Mucosa of stomach (tissue), 1 donor: ENCODE results near the gene PTMS.

ENCODE experiments used
- H3K27me3 ChIP-seq: one replicate; pipeline ENCODE4 v1.7.0; 2013; ENCODE audit warnings: mild to moderate bottlenecking, low read length; ENCODE audit not compliant: control insufficient read depth, insufficient read depth
- H3K36me3 ChIP-seq: one replicate; pipeline ENCODE4 v1.7.0; 2013; ENCODE audit warnings: low read length; ENCODE audit not compliant: control insufficient read depth, insufficient read depth
- H3K4me1 ChIP-seq: one replicate; pipeline ENCODE4 v1.7.0; 2013; ENCODE audit warnings: mild to moderate bottlenecking, low read length; ENCODE audit not compliant: control insufficient read depth, insufficient read depth
- H3K4me3 ChIP-seq: one replicate; pipeline ENCODE4 v1.7.0; 2013; ENCODE audit warnings: low read length
- H3K9ac ChIP-seq: one replicate; pipeline ENCODE4 v1.7.0; 2013; ENCODE audit warnings: mild to moderate bottlenecking, low read length, moderate library complexity
- H3K9me3 ChIP-seq: one replicate; pipeline ENCODE4 v1.7.0; 2013; ENCODE audit warnings: mild to moderate bottlenecking, low read length, moderate library complexity; ENCODE audit not compliant: control insufficient read depth
- donor health status: Pancreatic carcinoma.

The PTMS gene

DNA sequence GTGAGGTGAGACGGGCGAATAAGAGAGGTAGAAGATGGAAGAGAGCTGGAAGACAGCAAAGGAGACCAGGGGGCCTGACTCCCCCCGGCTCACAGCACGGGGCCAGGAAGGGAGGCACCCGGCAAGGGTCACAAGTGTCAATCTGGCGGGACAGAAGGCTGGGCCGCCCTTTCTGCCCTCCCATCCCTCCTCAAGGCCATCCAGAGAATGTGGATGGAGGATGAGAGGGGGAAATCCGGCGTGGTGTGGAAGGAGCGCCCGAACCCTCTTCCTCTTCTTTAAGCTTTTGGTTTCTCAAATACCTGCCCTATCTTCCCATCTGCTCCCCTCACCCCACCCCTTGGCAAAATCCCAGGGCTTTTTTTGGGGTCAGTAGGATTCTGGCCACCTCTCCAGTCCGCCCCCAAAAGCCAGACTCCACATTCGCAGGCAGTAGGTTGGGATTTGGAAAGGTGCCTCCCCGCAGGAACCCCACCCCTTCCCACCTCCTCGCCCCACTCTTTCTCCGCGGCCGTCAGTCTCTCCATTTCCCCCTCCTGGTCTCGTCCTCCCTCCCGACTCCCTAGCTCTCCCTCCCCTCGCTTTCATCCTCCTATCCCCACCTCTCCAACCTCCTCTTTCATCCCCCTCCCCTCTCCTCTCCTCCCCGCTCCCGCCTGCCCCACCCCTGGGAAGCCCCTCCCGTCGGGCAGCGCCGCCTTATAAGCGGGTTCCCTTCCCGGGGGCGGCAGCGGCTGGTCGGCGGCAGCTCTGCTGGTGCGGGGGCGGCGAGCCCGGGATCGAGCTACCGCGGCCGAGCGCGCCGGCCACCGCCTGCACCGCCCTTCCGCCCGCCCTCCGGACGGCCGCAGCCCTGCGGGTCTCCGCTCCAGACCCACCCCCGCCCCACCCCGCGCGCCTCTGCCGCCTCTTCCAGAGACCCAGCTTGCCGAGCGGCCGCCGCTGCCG is at the start of gene PTMS:
Gene PTMS, plus strand, starts transcription at position 730 of the 948 bp plus-strand sequence. CDS start 343 bp downstream, outside the sequence.
- no peaks in the 10 kb centered on the region for H3K27me3 ChIP-seq
- peak within 1 kb of the TSS; percentile 73 for H3K9ac ChIP-seq
- H3K9me3 ChIP-seq: no peaks in the 10 kb centered on the region
- peaks cover 55% of the 10 kb centered on the region for H3K4me1 ChIP-seq
- H3K36me3 ChIP-seq: no peaks in the 10 kb centered on the region
- H3K4me3 ChIP-seq: peak within 1 kb of the TSS; percentile 32

DNA sequence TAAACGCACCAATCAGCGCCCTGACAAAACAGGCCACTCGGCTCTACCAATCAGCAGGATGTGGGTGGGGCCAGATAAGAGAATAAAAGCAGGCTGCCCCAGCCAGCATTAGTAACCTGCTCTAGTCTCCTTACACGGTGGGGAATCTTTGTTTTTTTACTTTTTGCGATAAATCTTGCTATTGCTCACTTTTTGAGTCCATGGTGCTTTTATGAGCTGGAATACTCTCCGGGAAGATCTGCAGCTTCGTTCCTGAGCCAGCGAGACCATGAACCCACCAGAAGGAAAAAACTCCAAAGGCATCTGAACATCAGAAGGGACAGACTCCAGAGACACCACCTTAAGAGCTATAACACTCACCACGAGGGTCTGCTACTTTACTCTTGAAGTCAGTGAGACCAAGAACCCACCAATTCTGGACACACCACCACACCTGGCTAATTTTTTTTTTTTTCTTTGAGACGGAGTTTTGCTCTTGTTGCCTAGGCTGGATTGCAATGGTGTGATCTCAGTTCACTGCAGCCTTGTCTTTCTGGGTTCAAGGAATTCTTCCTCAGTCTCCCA is 49.2 kb upstream of the PTMS start:
- no peaks in the 10 kb centered on the region for H3K4me1 ChIP-seq
- H3K36me3 ChIP-seq: no peaks in the 10 kb centered on the region
- no peak overlapping the region for H3K9ac ChIP-seq
- no peak overlapping the region for H3K4me3 ChIP-seq
- no peaks in the 10 kb centered on the region for H3K27me3 ChIP-seq
- no peaks in the 10 kb centered on the region for H3K9me3 ChIP-seq

DNA sequence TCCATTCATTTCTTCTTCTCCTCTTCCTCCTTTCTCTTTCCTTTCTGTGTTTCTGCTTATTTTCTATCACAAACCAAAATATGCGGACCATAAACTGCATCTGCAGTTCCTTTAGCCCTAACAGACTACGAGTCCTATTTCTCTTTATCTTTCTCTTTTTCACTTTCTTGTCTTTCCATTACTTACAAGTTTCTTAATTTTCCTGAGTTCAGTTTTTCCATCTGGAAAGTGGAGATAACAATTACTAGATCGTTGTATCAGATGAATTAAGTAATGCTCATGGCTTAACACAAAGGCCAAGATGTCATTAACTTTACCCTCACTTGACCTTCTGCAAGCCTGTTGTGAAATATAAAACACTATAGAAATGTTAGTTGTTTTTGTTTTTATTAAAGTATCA is 43.3 kb upstream of the PTMS start:
- H3K9ac ChIP-seq: no peak overlapping the region
- H3K9me3 ChIP-seq: no peaks in the 10 kb centered on the region
- no peak overlapping the region for H3K4me3 ChIP-seq
- H3K27me3 ChIP-seq: no peaks in the 10 kb centered on the region
- peaks cover 7% of the 10 kb centered on the region for H3K4me1 ChIP-seq
- no peaks in the 10 kb centered on the region for H3K36me3 ChIP-seq

- Histone ChIP-seq H3K4me1 (peaks cover 7% of the 10 kb centered on the region), H3K9me3 (no peaks in the 10 kb centered on the region), H3K9ac (peak within 1 kb of the TSS; percentile 72), H3K27me3 (no peaks in the 10 kb centered on the region), H3K4me3 (peak within 1 kb of the TSS; percentile 87), H3K36me3 (no peaks in the 10 kb centered on the region)
Measured at GRCh38 chr12:6723607-6724408, 42.4 kb upstream of the PTMS start, which contains the start of gene COPS7A. Gene COPS7A (plus strand): TSS chr12:6724046. CDS start chr12:6724657, 611 bp downstream.

DNA sequence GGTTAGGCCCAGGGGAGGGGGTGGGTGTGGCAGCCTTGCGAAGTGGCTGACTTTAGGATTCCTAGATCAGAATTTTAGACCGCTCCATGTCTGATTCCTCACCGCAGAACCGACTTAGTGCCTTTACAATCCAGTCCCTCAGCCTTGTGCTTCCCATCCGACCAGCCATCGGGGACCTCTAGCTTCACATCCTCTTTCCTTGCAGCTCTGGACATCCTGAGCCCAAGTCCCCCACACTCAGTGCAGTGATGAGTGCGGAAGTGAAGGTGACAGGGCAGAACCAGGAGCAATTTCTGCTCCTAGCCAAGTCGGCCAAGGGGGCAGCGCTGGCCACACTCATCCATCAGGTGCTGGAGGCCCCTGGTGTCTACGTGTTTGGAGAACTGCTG is 41.8 kb upstream of the PTMS start:
- Histone ChIP-seq H3K9me3 (no peaks in the 10 kb centered on the region), H3K9ac (peak overlapping the region; percentile 72), H3K27me3 (no peaks in the 10 kb centered on the region), H3K4me1 (peaks cover 7% of the 10 kb centered on the region), H3K4me3 (peak overlapping the region; percentile 87), H3K36me3 (no peaks in the 10 kb centered on the region)

DNA sequence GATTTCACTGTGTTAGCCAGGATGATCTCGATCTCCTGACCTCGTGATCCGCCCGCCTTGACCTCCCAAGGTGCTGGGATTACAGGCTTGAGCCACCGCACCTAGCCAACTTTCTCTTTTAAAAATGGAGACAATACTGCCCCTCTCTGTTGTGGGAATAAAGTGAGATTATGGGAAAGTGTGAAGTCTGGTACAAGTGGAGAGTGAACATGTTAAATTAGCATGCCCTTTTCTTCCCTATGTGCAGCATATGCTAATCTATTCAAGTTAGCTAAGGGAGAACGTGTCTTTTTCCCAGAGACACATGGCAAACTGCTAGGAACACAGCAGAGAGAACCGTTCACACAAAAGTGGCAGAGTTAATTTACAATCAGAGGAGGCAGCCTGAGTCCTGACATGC is 40.8 kb upstream of the PTMS start:
- H3K36me3 ChIP-seq: peaks cover 6% of the 10 kb centered on the region
- H3K27me3 ChIP-seq: no peaks in the 10 kb centered on the region
- no peak overlapping the region for H3K9ac ChIP-seq
- peaks cover 7% of the 10 kb centered on the region for H3K4me1 ChIP-seq
- no peak overlapping the region for H3K4me3 ChIP-seq
- H3K9me3 ChIP-seq: no peaks in the 10 kb centered on the region

GRCh38 chr12:6729186-6729585 is 37.0 kb upstream of the PTMS start:
- Histone ChIP-seq H3K9me3 (no peaks in the 10 kb centered on the region), H3K4me3 (no peak overlapping the region), H3K4me1 (peaks cover 7% of the 10 kb centered on the region), H3K9ac (no peak overlapping the region), H3K27me3 (no peaks in the 10 kb centered on the region), H3K36me3 (peaks cover 14% of the 10 kb centered on the region)

GRCh38 chr12:6730169-6730568 is 36.0 kb upstream of the PTMS start:
- Histone ChIP-seq H3K9ac (no peak overlapping the region), H3K4me1 (no peaks in the 10 kb centered on the region), H3K27me3 (no peaks in the 10 kb centered on the region), H3K4me3 (no peak overlapping the region), H3K9me3 (no peaks in the 10 kb centered on the region), H3K36me3 (peaks cover 14% of the 10 kb centered on the region)

- Histone ChIP-seq H3K9me3 (no peaks in the 10 kb centered on the region), H3K9ac (no peak overlapping the region)
Measured at GRCh38 chr12:6734506-6735387, 31.4 kb upstream of the PTMS start.

DNA sequence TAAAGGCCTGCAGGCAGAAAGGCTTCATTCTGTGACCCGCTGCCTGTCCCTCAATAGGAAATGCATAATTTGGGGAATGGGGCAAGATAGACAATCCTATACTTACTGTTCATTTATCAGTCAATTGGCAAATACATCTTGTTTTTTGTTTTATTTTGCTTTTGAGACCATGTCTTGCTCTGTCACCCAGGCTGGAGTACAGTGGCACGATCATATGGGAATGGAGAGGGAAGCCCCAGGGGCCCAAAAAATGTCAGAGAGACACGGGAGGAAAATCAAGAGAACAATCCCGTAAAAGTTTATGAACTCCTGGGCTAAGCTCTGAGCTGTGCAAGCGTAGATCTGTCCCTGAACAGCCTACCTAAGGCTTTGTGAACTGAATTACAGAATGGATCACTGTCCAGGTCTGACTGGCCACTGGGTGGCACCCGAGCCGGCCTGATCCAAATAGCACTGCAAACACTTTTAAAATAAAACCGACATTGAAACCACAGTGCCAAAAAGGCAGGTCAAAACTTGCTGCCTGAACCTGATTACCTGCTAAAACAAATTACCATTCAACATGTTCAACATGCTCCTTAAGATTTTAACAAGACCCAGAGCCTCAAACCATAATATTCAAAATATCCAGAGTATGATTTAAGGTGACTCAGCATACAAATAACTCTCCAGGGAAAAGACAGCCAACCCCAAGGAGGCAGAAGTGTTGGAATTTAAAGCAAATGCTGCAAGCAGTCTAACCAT is 30.5 kb upstream of the PTMS start:
- H3K4me1 ChIP-seq: no peaks in the 10 kb centered on the region
- H3K36me3 ChIP-seq: peaks cover 5% of the 10 kb centered on the region
- no peak overlapping the region for H3K9ac ChIP-seq
- no peaks in the 10 kb centered on the region for H3K27me3 ChIP-seq
- H3K4me3 ChIP-seq: no peak overlapping the region
- no peaks in the 10 kb centered on the region for H3K9me3 ChIP-seq

More at GRCh38 chr12:6734506-6735387, 31.4 kb upstream of the PTMS start:
- Histone ChIP-seq H3K36me3 (peaks cover 14% of the 10 kb centered on the region), H3K4me3 (no peak overlapping the region), H3K27me3 (no peaks in the 10 kb centered on the region), H3K4me1 (no peaks in the 10 kb centered on the region)

DNA sequence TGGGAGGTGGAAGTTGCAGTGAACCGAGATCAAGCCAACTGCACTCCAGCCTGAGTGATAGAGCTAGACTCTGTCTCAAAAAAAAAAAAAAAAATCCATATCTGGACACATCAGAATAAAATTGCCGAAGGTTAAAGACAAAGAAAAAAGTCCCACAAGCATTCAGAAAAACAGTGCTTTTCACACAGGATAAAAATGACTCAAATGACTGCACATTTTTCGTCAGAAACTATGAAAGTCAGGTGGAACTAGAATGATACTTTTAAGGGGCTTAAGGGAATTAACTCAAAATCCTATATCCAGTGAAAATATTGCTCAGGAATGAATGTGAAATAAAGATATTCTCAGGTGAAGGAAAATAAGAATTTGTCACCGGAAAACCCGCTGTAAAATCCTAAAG is 29.4 kb upstream of the PTMS start:
- H3K36me3 ChIP-seq: no peaks in the 10 kb centered on the region
- no peaks in the 10 kb centered on the region for H3K4me1 ChIP-seq
- no peak overlapping the region for H3K9ac ChIP-seq
- H3K4me3 ChIP-seq: no peak overlapping the region
- H3K27me3 ChIP-seq: no peaks in the 10 kb centered on the region
- H3K9me3 ChIP-seq: no peaks in the 10 kb centered on the region
